Panc1 (cell line): ENCODE measurements around the gene FGFRL1. TPM values are rescaled to one million over a fixed set of nuclear protein-coding genes. Genes with fewer than 3 reads are reported as not detected.
"Not testable (repeated sequence)": the region's sequence is repeated elsewhere in the genome, so short reads cannot be mapped to it uniquely, and the experiment has no call there.

Source experiments
- ATAC-seq: fragments of 200-7000 bp; cut with Tn5 transposase; 2 replicates; pipeline ENCODE4 v1.9.1; 2020; ENCODE audit warnings: mild to moderate bottlenecking, moderate library complexity
- BruUV-seq: library from RNA; stranded (reverse); fragments of 400-500 nt; replicated peaks from 2 replicates; lab custom pipeline; 2021; lab: Mats Ljungman, UMichigan
- CTCF ChIA-PET: fragments of 300-600 bp; sonication (Branson Sonifier 250); formaldehyde crosslinking; loops from one replicate; lab custom pipeline; 2022; ENCODE audit warnings: antibody characterized with exemption; lab: Charles Lee
- POLR2A ChIA-PET: fragments of 300-600 bp; sonication (Branson Sonifier 250); formaldehyde crosslinking; loops from one replicate; lab custom pipeline; 2022; ENCODE audit warnings: antibody characterized with exemption; lab: Charles Lee
- DNase-seq: peaks from one replicate; pipeline ENCODE4 v3.0.0-alpha.2; 2010; ENCODE audit warnings: low read depth, low spot score
- H3K27ac ChIP-seq: 2 replicates; pipeline ENCODE4 v1.5.1; 2011; ENCODE audit warnings: mild to moderate bottlenecking, low read length, inconsistent platforms
- H3K27me3 ChIP-seq: fragments of 200-500 bp; sonication (Bioruptor generic); 2 replicates; pipeline ENCODE4 v1.6.0; 2014; ENCODE audit warnings: low read length, inconsistent platforms; ENCODE audit not compliant: control insufficient read depth, insufficient read depth
- H3K36me3 ChIP-seq: fragments of 200-500 bp; sonication (Bioruptor generic); 2 replicates; pipeline ENCODE4 v1.5.1; 2014; ENCODE audit warnings: inconsistent platforms, mild to moderate bottlenecking, low read length, moderate library complexity; ENCODE audit not compliant: control insufficient read depth, insufficient read depth
- H3K4me1 ChIP-seq: 2 replicates; pipeline ENCODE4 v1.5.1; 2011; ENCODE audit warnings: inconsistent platforms, mild to moderate bottlenecking, low read length, moderate library complexity; ENCODE audit not compliant: control insufficient read depth, insufficient read depth
- H3K4me3 ChIP-seq, 2 experiments: 2 replicates each; pipeline ENCODE4 v1.5.1; 2011 to 2012; ENCODE audit warnings: low read depth in 2 of 2, low read length in 2 of 2, mild to moderate bottlenecking in 2 of 2, inconsistent platforms in 1 of 2, moderate library complexity in 1 of 2
- H3K9me3 ChIP-seq: fragments of 200-500 bp; sonication (Bioruptor generic); 2 replicates; pipeline ENCODE4 v1.5.1; 2014; ENCODE audit warnings: low read depth, mild to moderate bottlenecking, inconsistent platforms, low read length, moderate library complexity; ENCODE audit not compliant: control insufficient read depth, insufficient read depth
- CTCF ChIP-seq: fragments of 450-650 bp; IDR thresholded peaks from 2 replicates; pipeline ENCODE4 v1.5.1; 2017; ENCODE audit warnings: mild to moderate bottlenecking
- POLR2AphosphoS5 ChIP-seq: IDR thresholded peaks from 2 replicates; pipeline ENCODE4 v1.6.1; 2012; ENCODE audit warnings: mild to moderate bottlenecking, low read depth, low read length, moderate library complexity
- REST ChIP-seq, 2 experiments: IDR thresholded peaks; 2 replicates each; pipeline ENCODE4 v1.6.1; 2011 to 2012; ENCODE audit warnings: low read depth in 2 of 2, control low read depth in 1 of 2, low read length in 1 of 2, mild to moderate bottlenecking in 1 of 2, moderate library complexity in 1 of 2; ENCODE audit not compliant: insufficient read depth in 1 of 2
- SIN3A ChIP-seq: IDR thresholded peaks from 2 replicates; pipeline ENCODE4 v1.6.1; 2012; ENCODE audit warnings: low read depth, mild to moderate bottlenecking, low read length, moderate library complexity, borderline replicate concordance; ENCODE audit not compliant: insufficient read depth
- TCF7L2 ChIP-seq: IDR thresholded peaks from 2 replicates; pipeline ENCODE4 v1.6.1; 2011; ENCODE audit warnings: mild to moderate bottlenecking, low read depth, low read length, inconsistent platforms
- in situ Hi-C: cut with HindIII; loops from 2 replicates; pipeline ENCODE4 v1.10.0; 2016; ENCODE audit warnings: low sequenced_read_pairs, low pct_unique_long_range_greater_than_20kb
- intact Hi-C: fragments of 100-400 bp; cut with micrococcal nuclease; formaldehyde crosslinking; loops from one replicate; pipeline ENCODE4 v1.10.0; 2022; ENCODE audit not compliant: unreplicated experiment
- total RNA-seq: library from RNA; stranded (reverse); gene quantifications from one replicate; pipeline ENCODE4 v1.2.1, GENCODE V29; 2021; ENCODE audit not compliant: unreplicated experiment

FGFRL1 gene
- total RNA-seq, 1 experiment from 2014 or later = 43.1 TPM

- H3K4me1 ChIP-seq = peaks cover 3% of the 10 kb centered on the region; the same call in 1 of the 2 replicates
- no peaks in the 10 kb centered on the region for H3K36me3 ChIP-seq
- peak overlapping the region in 1 of 2 experiments; percentile 23; a peak in 1 of 4 replicates for H3K4me3 ChIP-seq
- ChIA-PET CTCF (no interaction called here), POLR2A (no interaction called here)
- H3K27me3 ChIP-seq = no peaks in the 10 kb centered on the region
- no peak for DNase-seq
- in situ Hi-C loops (no loop called here), intact Hi-C loops (no loop called here)
- no peak for ATAC-seq
- TF ChIP-seq POLR2AphosphoS5 (no peak), CTCF (no peak), TCF7L2 (no peak), SIN3A (no peak), REST (IDR thresholded peaks at IDR 0.05; ENCODE audit: insufficient read depth in 1 of 2, low read depth in 2 of 2, low read length in 1 of 2) (no peak)
- BruUV-seq = no TSS peak
- no peaks in the 10 kb centered on the region for H3K9me3 ChIP-seq
- H3K27ac ChIP-seq = no peak overlapping the region
These were observed 41.7 kb downstream of the FGFRL1 start for GRCh38 chr4:1053080-1053661.

- CTCF ChIA-PET, ATAC-seq: not testable (repeated sequence)
These were observed 42.5 kb downstream of the FGFRL1 start for GRCh38 chr4:1053891-1054290.

GRCh38 chr4:1054696-1055242, 43.3 kb downstream of the FGFRL1 start:
- H3K4me1 ChIP-seq, H3K36me3 ChIP-seq, intact Hi-C loops, ATAC-seq, in situ Hi-C loops, POLR2A ChIA-PET, H3K27me3 ChIP-seq, H3K27ac ChIP-seq, DNase-seq, H3K9me3 ChIP-seq, H3K4me3 ChIP-seq, CTCF ChIA-PET, BruUV-seq: not testable (repeated sequence)

More at GRCh38 chr4:1053891-1054290, 42.5 kb downstream of the FGFRL1 start:
- H3K4me3 ChIP-seq, H3K9me3 ChIP-seq, DNase-seq, H3K4me1 ChIP-seq, intact Hi-C loops, H3K27ac ChIP-seq, POLR2A ChIA-PET, H3K36me3 ChIP-seq, BruUV-seq, in situ Hi-C loops, H3K27me3 ChIP-seq: not testable (repeated sequence)

- CTCF ChIA-PET, POLR2A ChIA-PET, H3K27me3 ChIP-seq: not testable (repeated sequence)
These were observed 43.8 kb downstream of the FGFRL1 start for GRCh38 chr4:1055243-1055701.

More at GRCh38 chr4:1055243-1055701, 43.8 kb downstream of the FGFRL1 start:
- H3K36me3 ChIP-seq, ATAC-seq, H3K27ac ChIP-seq, H3K9me3 ChIP-seq, BruUV-seq, in situ Hi-C loops, H3K4me3 ChIP-seq, intact Hi-C loops, H3K4me1 ChIP-seq, DNase-seq: not testable (repeated sequence)
